GM19467 (cell line): Measurements from ENCODE around the gene SDR9C7.
"Not testable (repeated sequence)": the region's sequence is repeated elsewhere in the genome, so short reads cannot be mapped to it uniquely, and the experiment has no call there.

ENCODE experiments used
- ATAC-seq: cut with Tn5 transposase; IDR thresholded peaks from one replicate; pipeline ENCODE4 v1.9.1; 2021; ENCODE audit warnings: mild to moderate bottlenecking, moderate library complexity; ENCODE audit not compliant: unreplicated experiment

Gene SDR9C7

GRCh38 chr12:56879240-56880124, 54.7 kb downstream of the SDR9C7 start:
- not testable (repeated sequence) for ATAC-seq

- no peak for ATAC-seq
Measured at GRCh38 chr12:56878010-56878339, 56.2 kb downstream of the SDR9C7 start.

GRCh38 chr12:56877195-56878009, 56.8 kb downstream of the SDR9C7 start:
- no peak for ATAC-seq

- ATAC-seq: no peak
Measured at GRCh38 chr12:56874821-56875220, 59.4 kb downstream of the SDR9C7 start.

- no peak for ATAC-seq
Measured at GRCh38 chr12:56873382-56873781, 60.8 kb downstream of the SDR9C7 start.
